BJ (cell line): ENCODE measurements around the gene DNAJC17. TPM values are rescaled to one million over a fixed set of nuclear protein-coding genes. Genes with fewer than 3 reads are reported as not detected.

Experiments
- CTCF ChIA-PET: fragments of 350-600 bp; formaldehyde crosslinking; extraction: SDS; loops from one replicate; lab custom pipeline; 2021; ENCODE audit warnings: antibody characterized with exemption, inconsistent platforms; lab: Yijun Ruan, JAX
- POLR2A ChIA-PET: fragments of 300-600 bp; sonication (Branson Sonifier 250); formaldehyde crosslinking; extraction: SDS; loops from one replicate; lab custom pipeline; 2021; ENCODE audit warnings: antibody characterized with exemption; lab: Charles Lee
- DNase-seq: peaks from one replicate; pipeline ENCODE4 v3.0.0-alpha.2; 2011; ENCODE audit warnings: low read depth
- H3K27me3 ChIP-seq: 2 replicates; pipeline ENCODE4 v1.6.0; 2011; ENCODE audit warnings: low read length; ENCODE audit not compliant: control insufficient read depth, insufficient read depth
- H3K36me3 ChIP-seq: 2 replicates; pipeline ENCODE4 v1.5.1; 2011; ENCODE audit warnings: low read length; ENCODE audit not compliant: control insufficient read depth, insufficient read depth
- H3K4me3 ChIP-seq: 2 replicates; pipeline ENCODE4 v1.5.1; 2011; ENCODE audit warnings: low read depth, mild to moderate bottlenecking, control low read depth, low read length
- polyA plus RNA-seq: library from polyadenylated mRNA; depleted of rRNA; stranded (reverse); fragments of >200 nt; gene quantifications from 2 replicates; pipeline ENCODE4 v1.2.3, GENCODE V29; 2011
- TF ChIP-seq, protein P1 (sequence below): IDR thresholded peaks from 2 replicates; pipeline ENCODE4 v1.5.1; 2011; ENCODE audit warnings: low read depth, mild to moderate bottlenecking, control low read depth, inconsistent platforms, low read length, moderate library complexity; ENCODE audit not compliant: insufficient read depth

Gene DNAJC17
- polyA plus RNA-seq, 1 experiment, result 37.1 TPM

DNA sequence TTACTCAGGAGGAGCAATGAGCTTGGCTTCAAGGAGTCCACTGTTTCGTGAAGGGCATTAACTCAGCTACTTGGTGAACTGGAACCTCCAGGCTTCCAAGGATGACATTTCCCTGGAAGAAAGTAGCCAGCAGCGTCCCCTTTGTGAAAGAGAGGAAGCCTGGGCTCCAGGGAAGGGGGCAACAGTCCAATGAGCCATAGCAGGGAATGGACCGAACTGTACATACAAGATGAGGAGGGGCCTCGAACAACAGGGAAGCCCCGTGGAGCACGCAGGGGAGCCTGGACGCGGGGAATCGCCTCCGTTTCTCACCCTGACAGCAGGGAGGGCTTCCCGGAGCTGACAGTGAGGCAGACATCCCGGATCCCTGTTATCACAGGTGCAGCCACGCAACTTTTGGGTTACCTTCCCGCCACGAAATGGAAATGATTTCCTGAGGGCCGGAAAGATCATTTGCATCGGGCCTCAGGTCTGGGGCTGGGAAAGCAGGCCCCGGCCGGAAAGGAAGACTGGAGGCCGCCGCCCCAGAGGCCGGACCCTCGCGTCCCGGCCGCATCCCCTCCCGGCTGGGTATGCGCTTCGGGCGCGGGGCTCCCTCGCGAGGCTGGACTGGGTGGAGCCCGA lies 36.1 kb upstream of the DNAJC17 start:
- peaks cover 15% of the 10 kb centered on the region for H3K27me3 ChIP-seq
- TF ChIP-seq, protein P1, sequence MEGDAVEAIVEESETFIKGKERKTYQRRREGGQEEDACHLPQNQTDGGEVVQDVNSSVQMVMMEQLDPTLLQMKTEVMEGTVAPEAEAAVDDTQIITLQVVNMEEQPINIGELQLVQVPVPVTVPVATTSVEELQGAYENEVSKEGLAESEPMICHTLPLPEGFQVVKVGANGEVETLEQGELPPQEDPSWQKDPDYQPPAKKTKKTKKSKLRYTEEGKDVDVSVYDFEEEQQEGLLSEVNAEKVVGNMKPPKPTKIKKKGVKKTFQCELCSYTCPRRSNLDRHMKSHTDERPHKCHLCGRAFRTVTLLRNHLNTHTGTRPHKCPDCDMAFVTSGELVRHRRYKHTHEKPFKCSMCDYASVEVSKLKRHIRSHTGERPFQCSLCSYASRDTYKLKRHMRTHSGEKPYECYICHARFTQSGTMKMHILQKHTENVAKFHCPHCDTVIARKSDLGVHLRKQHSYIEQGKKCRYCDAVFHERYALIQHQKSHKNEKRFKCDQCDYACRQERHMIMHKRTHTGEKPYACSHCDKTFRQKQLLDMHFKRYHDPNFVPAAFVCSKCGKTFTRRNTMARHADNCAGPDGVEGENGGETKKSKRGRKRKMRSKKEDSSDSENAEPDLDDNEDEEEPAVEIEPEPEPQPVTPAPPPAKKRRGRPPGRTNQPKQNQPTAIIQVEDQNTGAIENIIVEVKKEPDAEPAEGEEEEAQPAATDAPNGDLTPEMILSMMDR, result no peak
- ChIA-PET CTCF (interaction anchor here (1.5 to 8.3 kb wide), 4 partner anchors 12 to 80 kb away, joined by 3 to 81 read pairs (median 9); partner anchors contain the start of genes GCHFR and VPS18), POLR2A (interaction anchor here (0.6 kb wide), 1 partner anchor 17 kb away, joined by 3 read pairs; no protein-coding TSS in a partner anchor)
- DNase-seq, result no peak
- H3K36me3 ChIP-seq, result no peaks in the 10 kb centered on the region
- no peak overlapping the region; the same call in 1 of the 2 replicates for H3K4me3 ChIP-seq

DNA sequence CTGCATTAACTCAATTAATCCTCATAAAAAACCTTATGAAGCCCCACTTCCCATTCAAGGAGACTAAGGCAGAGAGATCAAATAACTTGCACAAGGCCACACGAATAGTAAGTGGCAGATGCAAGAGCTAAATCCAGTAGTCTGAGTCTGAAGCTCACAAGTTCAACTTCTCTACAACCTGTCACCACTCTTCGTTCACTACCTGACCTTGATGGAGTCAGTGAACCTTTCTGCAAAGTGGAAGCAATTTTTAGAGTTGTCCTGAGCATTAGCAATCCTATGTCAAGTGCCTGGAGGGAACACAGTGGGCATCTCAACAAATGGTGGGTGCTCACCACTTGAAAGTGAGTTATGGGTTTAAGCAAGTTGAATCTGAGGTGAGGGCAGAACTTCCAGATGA lies 34.5 kb upstream of the DNAJC17 start:
- TF ChIP-seq, protein P1, result no peak
- Histone ChIP-seq H3K4me3 (no peak overlapping the region), H3K36me3 (no peaks in the 10 kb centered on the region), H3K27me3 (peaks cover 14% of the 10 kb centered on the region)
- DNase-seq, result no peak
- POLR2A ChIA-PET, result no interaction called here
- CTCF ChIA-PET, result interaction anchor here (1.5 to 4.4 kb wide), 2 partner anchors 17 to 53 kb away, joined by 7 to 14 read pairs; partner anchors contain the start of gene VPS18

DNA sequence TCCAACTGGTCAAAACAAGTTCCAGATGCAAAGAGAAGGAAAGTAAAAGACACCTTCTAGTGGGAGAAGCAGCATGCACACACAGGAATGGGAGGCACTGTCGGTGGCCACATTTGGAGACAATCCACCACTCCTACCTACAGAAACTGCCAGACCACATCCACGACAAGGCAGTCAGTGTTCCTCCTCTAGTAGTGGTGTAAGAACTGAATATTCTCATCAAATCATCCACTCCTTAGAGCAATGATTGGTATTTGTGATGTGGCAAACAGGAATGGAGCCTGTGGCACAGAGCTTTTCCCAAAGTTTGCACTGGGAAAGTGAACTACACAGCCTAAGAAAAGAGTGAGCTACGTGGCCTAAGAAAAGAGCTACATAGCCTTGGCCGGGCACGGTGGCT lies 31.5 kb upstream of the DNAJC17 start:
- TF ChIP-seq, protein P1, result no peak
- H3K4me3 ChIP-seq, result no peak overlapping the region
- H3K36me3 ChIP-seq, result no peaks in the 10 kb centered on the region
- no peak for DNase-seq
- CTCF ChIA-PET, result interaction anchor here (0.6 to 3.2 kb wide), 2 partner anchors 19 to 37 kb away, joined by 4 to 19 read pairs; no protein-coding TSS in a partner anchor
- peaks cover 7% of the 10 kb centered on the region for H3K27me3 ChIP-seq
- POLR2A ChIA-PET, result no interaction called here

DNA sequence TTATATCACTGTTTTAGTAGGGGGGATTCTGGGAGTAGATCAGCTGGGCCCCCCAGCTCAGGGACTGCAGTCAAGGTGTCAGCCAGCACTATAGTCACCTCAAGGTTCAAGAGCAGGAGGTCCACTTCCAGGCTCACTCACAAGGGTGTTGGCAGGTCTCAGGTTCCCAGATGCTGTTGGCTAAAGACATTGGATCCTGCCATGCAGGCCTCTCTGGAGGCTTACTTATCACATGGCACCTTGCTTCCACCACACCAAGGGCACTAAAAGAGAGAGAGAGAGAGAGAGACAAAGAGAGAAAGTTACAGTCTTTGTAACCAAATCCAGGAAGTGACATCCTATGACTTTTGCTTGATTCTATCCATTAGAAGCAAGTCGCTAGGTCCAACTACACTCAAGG lies 28.7 kb upstream of the DNAJC17 start:
- no peaks in the 10 kb centered on the region for H3K36me3 ChIP-seq
- ChIA-PET CTCF (no interaction called here), POLR2A (no interaction called here)
- no peak overlapping the region for H3K4me3 ChIP-seq
- H3K27me3 ChIP-seq, result no peaks in the 10 kb centered on the region
- no peak for DNase-seq
- TF ChIP-seq, protein P1, result no peak

DNA sequence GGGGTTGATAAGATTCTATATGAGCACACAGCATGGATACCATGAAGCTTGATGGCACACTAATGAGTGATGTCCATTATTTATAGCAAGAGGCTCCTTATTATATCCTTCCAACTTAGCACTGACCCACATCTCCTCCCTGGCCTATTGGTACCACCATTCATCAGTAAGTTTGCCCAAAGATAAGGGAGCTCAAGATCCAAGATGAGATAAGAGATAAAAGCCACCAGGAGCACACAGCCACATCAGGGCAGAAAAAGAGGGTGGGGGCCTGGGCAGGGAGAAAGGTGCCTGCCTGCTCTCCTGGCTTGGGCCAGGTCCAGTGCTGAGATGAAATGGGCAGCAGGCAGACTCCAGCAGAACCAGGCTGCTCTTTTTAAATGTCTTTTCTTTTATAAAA lies 25.6 kb upstream of the DNAJC17 start:
- POLR2A ChIA-PET, result interaction anchor here (0.6 kb wide), 1 partner anchor 41 kb away, joined by 9 read pairs; the partner anchor contains the start of gene RHOV
- TF ChIP-seq, protein P1, result no peak
- Histone ChIP-seq H3K27me3 (no peaks in the 10 kb centered on the region; the same call in 1 of the 2 replicates), H3K4me3 (no peak overlapping the region), H3K36me3 (no peaks in the 10 kb centered on the region)
- CTCF ChIA-PET, result no interaction called here
- DNase-seq, result no peak
